Endothelial cell of umbilical vein (primary cell): Measurements from ENCODE around the gene HIP1. TPM values are rescaled to one million over a fixed set of nuclear protein-coding genes. Genes with fewer than 3 reads are reported as not detected.

Experiments
- BruUV-seq: library from RNA; stranded (reverse); fragments of 400-500 nt; replicated peaks from 2 replicates; lab custom pipeline; 2021; lab: Mats Ljungman, UMichigan
- CTCF ChIA-PET: fragments of 300-600, 350-600 bp; sonication (Branson Sonifier 250); formaldehyde crosslinking; loops from one replicate; lab custom pipeline; 2021; ENCODE audit warnings: antibody characterized with exemption, inconsistent platforms; lab: Charles Lee
- POLR2A ChIA-PET: fragments of 300-600, 350-600 bp; sonication (Branson Sonifier 250); formaldehyde crosslinking; loops from one replicate; lab custom pipeline; 2021; ENCODE audit warnings: antibody characterized with exemption, inconsistent platforms; lab: Charles Lee
- DNase-seq: peaks from one replicate; pipeline ENCODE4 v3.0.0-alpha.2; 2011; ENCODE audit warnings: low read depth, low spot score
- FAIRE-seq: peaks from 2 replicates; lab custom pipeline; 2011; peaks lifted over from hg19 to GRCh38; lab: Jason Lieb, UNC
- H2AFZ ChIP-seq: 2 replicates; pipeline ENCODE4 v1.6.0; 2012; ENCODE audit warnings: low read depth, low read length, control low read depth, inconsistent platforms
- H3K27ac ChIP-seq: 2 replicates; pipeline ENCODE4 v1.5.1; 2011; ENCODE audit warnings: low read depth, mild to moderate bottlenecking, control low read depth, low read length, moderate library complexity; ENCODE audit not compliant: insufficient read depth
- H3K27me3 ChIP-seq, 2 experiments: 2 replicates each; pipeline versions ENCODE4 v1.6.0 to v1.6.1; 2011; ENCODE audit warnings: low read length in 2 of 2, mixed read lengths in 1 of 2; ENCODE audit not compliant: control insufficient read depth in 2 of 2, insufficient read depth in 2 of 2
- H3K36me3 ChIP-seq, 2 experiments: 2 replicates in 1 of 2; 3 replicates in 1 of 2; pipeline ENCODE4 v1.5.1; 2011; ENCODE audit warnings: low read length in 2 of 2, mild to moderate bottlenecking in 1 of 2, moderate library complexity in 1 of 2; ENCODE audit not compliant: control insufficient read depth in 2 of 2, insufficient read depth in 2 of 2; ENCODE audit errors: extremely low read depth in 1 of 2
- H3K4me1 ChIP-seq: 3 replicates; pipeline ENCODE4 v1.5.1; 2011; ENCODE audit warnings: mild to moderate bottlenecking, low read length; ENCODE audit not compliant: control insufficient read depth, insufficient read depth; ENCODE audit errors: extremely low read depth
- H3K4me2 ChIP-seq: 2 replicates; pipeline ENCODE4 v1.6.1; 2011; ENCODE audit warnings: low read length, control low read depth, mixed read lengths; ENCODE audit not compliant: insufficient read depth
- H3K4me3 ChIP-seq, 3 experiments: fragments of 200-600 bp in 1 of 3; sonication (generic), shearing (Covaris generic) in 1 of 3; replicated peaks in 1 of 3; 2 replicates each; pipeline ENCODE4 v1.5.1; 2011 to 2016; ENCODE audit warnings: control low read depth in 3 of 3, low read length in 3 of 3, mild to moderate bottlenecking in 2 of 3, inconsistent platforms in 1 of 3, low read depth in 1 of 3, moderate library complexity in 1 of 3; ENCODE audit not compliant: insufficient read depth in 1 of 3
- H3K79me2 ChIP-seq: 2 replicates; pipeline ENCODE4 v1.6.0; 2012; ENCODE audit warnings: low read length, inconsistent platforms; ENCODE audit not compliant: control insufficient read depth, insufficient read depth
- H3K9ac ChIP-seq: replicated peaks from 2 replicates; pipeline ENCODE3; 2011; ENCODE audit warnings: low read length, control low read depth; ENCODE audit not compliant: insufficient read depth; ENCODE audit errors: extremely low read depth
- H3K9me1 ChIP-seq: replicated peaks from 3 replicates; pipeline ENCODE4 v1.6.0; 2011; ENCODE audit warnings: mild to moderate bottlenecking, low read length; ENCODE audit not compliant: control insufficient read depth, insufficient read depth; ENCODE audit errors: extremely low read depth
- H3K9me3 ChIP-seq: replicated peaks from 2 replicates; pipeline ENCODE4 v1.5.1; 2012; ENCODE audit warnings: low read length, inconsistent platforms; ENCODE audit not compliant: control insufficient read depth, insufficient read depth
- H4K20me1 ChIP-seq: replicated peaks from 2 replicates; pipeline ENCODE3; 2011; ENCODE audit warnings: mild to moderate bottlenecking, low read length; ENCODE audit not compliant: control insufficient read depth, insufficient read depth; ENCODE audit errors: extremely low read depth
- CTCF ChIP-seq, 2 donors: IDR thresholded peaks; 1 replicate in 1 of 2; 2 replicates in 1 of 2; pipeline ENCODE4 v1.5.1; 2011; ENCODE audit warnings: low read length in 2 of 2, mild to moderate bottlenecking in 2 of 2, moderate library complexity in 2 of 2, control low read depth in 1 of 2, inconsistent platforms in 1 of 2, low read depth in 1 of 2; ENCODE audit not compliant: insufficient read depth in 1 of 2; ENCODE audit errors: extremely low read depth in 1 of 2
- EZH2 ChIP-seq: IDR thresholded peaks from 2 replicates; pipeline ENCODE4 v1.6.1; 2012; ENCODE audit warnings: borderline replicate concordance, low read depth, mild to moderate bottlenecking, moderate library complexity, low read length, inconsistent platforms; ENCODE audit not compliant: severe bottlenecking
- FOS ChIP-seq: IDR thresholded peaks from 2 replicates; pipeline ENCODE4 v1.6.1; 2011; ENCODE audit warnings: mild to moderate bottlenecking, low read length, moderate library complexity, borderline replicate concordance; ENCODE audit not compliant: insufficient read depth
- GATA2 ChIP-seq: IDR thresholded peaks from 2 replicates; pipeline ENCODE4 v1.7.0; 2011; ENCODE audit warnings: low read depth, mild to moderate bottlenecking, moderate library complexity, mixed read lengths, low read length; ENCODE audit not compliant: insufficient read length, insufficient read depth
- JUN ChIP-seq: IDR thresholded peaks from 2 replicates; pipeline ENCODE4 v1.6.1; 2011; ENCODE audit warnings: borderline replicate concordance, low read depth; ENCODE audit not compliant: insufficient read length, insufficient read depth
- MAX ChIP-seq: IDR thresholded peaks from 2 replicates; pipeline ENCODE4 v1.6.1; 2011; ENCODE audit not compliant: insufficient read depth, insufficient read length
- MYC ChIP-seq: IDR thresholded peaks from one replicate; pipeline ENCODE4 v1.6.1; 2011; ENCODE audit warnings: mild to moderate bottlenecking, low read depth, low read length
- POLR2A ChIP-seq: IDR thresholded peaks from 2 replicates; pipeline ENCODE4 v1.6.1; 2012; ENCODE audit warnings: low read depth, mild to moderate bottlenecking, control low read depth, low read length
- POLR2AphosphoS5 ChIP-seq: IDR thresholded peaks from 2 replicates; pipeline ENCODE4 v1.6.1; 2012; ENCODE audit warnings: low read depth, mild to moderate bottlenecking, control low read depth, low read length, moderate library complexity; ENCODE audit not compliant: insufficient read depth
- dilution Hi-C: fragments of 300-500 bp; cut with MboI; formaldehyde crosslinking; loops from one replicate; pipeline ENCODE4 v1.15.0; 2019; ENCODE audit warnings: low sequenced_read_pairs; ENCODE audit not compliant: extremely low pct_ligation_motif_present
- intact Hi-C: fragments of 100-400 bp; cut with micrococcal nuclease; formaldehyde crosslinking; loops from one replicate; pipeline ENCODE4 v1.10.0; 2022
- polyA plus RNA-seq, 4 experiments: library from polyadenylated mRNA; depleted of rRNA in 3 of 4; stranded (reverse) in 3 of 4; unstranded in 1 of 4; fragments of >200 nt; gene quantifications; 2 replicates each; pipeline versions ENCODE4 v1.2.1 to v1.2.3, GENCODE V29; 2011 to 2012; ENCODE audit warnings: missing spikeins in 1 of 4
- total RNA-seq: library from RNA; stranded (reverse); gene quantifications from 2 replicates; pipeline ENCODE4 v1.2.3, GENCODE V29; 2021

The HIP1 gene
- total and polyA plus RNA-seq, 2 donors (not counting 3 experiments of a cell fraction or from before 2014, with no cell fraction given): 23.7 to 47.6 TPM

- Histone ChIP-seq H3K4me1 (no peaks in the 10 kb centered on the region), H3K27ac (no peak overlapping the region), H3K27me3 (no peaks in the 10 kb centered on the region), H2AFZ (no peak overlapping the region), H3K79me2 (no peaks in the 10 kb centered on the region), H3K9me3 (no peaks in the 10 kb centered on the region), H3K36me3 (no peaks in the 10 kb centered on the region), H3K9ac (no peak overlapping the region), H3K4me2 (no peak overlapping the region), H3K4me3 (no peak overlapping the region), H3K9me1 (no peaks in the 10 kb centered on the region), H4K20me1 (no peaks in the 10 kb centered on the region)
- TF ChIP-seq MYC: no peak
- no peak for TF ChIP-seq MAX
- no peak for TF ChIP-seq FOS
- TF ChIP-seq POLR2AphosphoS5: no peak
- no peak for TF ChIP-seq GATA2
- TF ChIP-seq JUN: no peak
- no peak for TF ChIP-seq EZH2
- TF ChIP-seq POLR2A: no peak
- no peak for TF ChIP-seq CTCF (IDR thresholded peaks at IDR 0.05; ENCODE audit: extremely low read depth in 1 of 2, insufficient read depth in 1 of 2, low read depth in 1 of 2, low read length in 2 of 2)
- intact Hi-C loops: no loop called here
- ChIA-PET POLR2A (no interaction called here), CTCF (no interaction called here)
- dilution Hi-C loops: no loop called here
- no peak for DNase-seq
- FAIRE-seq: no peak
- BruUV-seq: no TSS peak
These were observed 48.6 kb downstream of the HIP1 start for GRCh38 chr7:75690121-75690523.
